Heart left ventricle (tissue), 16 donors: ENCODE results near the gene CAMKMT. TPM values are rescaled to one million over a fixed set of nuclear protein-coding genes. Genes with fewer than 3 reads are reported as not detected.

ENCODE experiments used
- ATAC-seq, 4 donors: fragments of 200-7000 bp; cut with Tn5 transposase; one replicate each; pipeline ENCODE4 v1.9.1; 2020 to 2022; ENCODE audit warnings: moderate library complexity in 4 of 4, mild to moderate bottlenecking in 3 of 4, moderate number of reproducible peaks in 1 of 4
- DNase-seq, 5 donors: peaks; one replicate each; pipeline ENCODE4 v3.0.0-alpha.2; 2020
- H3K27ac ChIP-seq, 12 donors: fragments of 200-600 bp; sonication (generic) in 4 of 12; one replicate each; pipeline versions ENCODE4 v1.5.0 to v1.8.0; 2016 to 2022; ENCODE audit warnings: mild to moderate bottlenecking in 2 of 12
- H3K27me3 ChIP-seq, 9 donors: fragments of 200-600 bp; sonication (generic) in 2 of 9; one replicate each; pipeline versions ENCODE4 v1.5.1 to v1.8.0; 2016 to 2022; ENCODE audit warnings: mild to moderate bottlenecking in 3 of 9
- H3K36me3 ChIP-seq, 9 donors: fragments of 200-600 bp; sonication (generic) in 2 of 9; one replicate each; pipeline versions ENCODE4 v1.5.0 to v1.8.0; 2018 to 2022; ENCODE audit warnings: mild to moderate bottlenecking in 2 of 9
- H3K4me1 ChIP-seq, 12 donors: fragments of 200-600 bp; sonication (generic) in 4 of 12; one replicate each; pipeline versions ENCODE4 v1.5.0 to v1.8.0; 2016 to 2022; ENCODE audit warnings: mild to moderate bottlenecking in 3 of 12
- H3K4me3 ChIP-seq, 12 donors: fragments of 200-600 bp; sonication (generic) in 4 of 12; one replicate each; pipeline versions ENCODE4 v1.5.0 to v1.8.0; 2017 to 2022; ENCODE audit warnings: mild to moderate bottlenecking in 9 of 12, moderate library complexity in 4 of 12
- H3K9me3 ChIP-seq, 12 donors: fragments of 200-600 bp; sonication (generic) in 4 of 12; one replicate each; pipeline versions ENCODE4 v1.5.0 to v1.8.0; 2016 to 2022; ENCODE audit warnings: mild to moderate bottlenecking in 1 of 12
- POLR2A ChIP-seq, 2 donors: fragments of 450-650 bp; IDR thresholded peaks; one replicate each; pipeline ENCODE4 v1.6.1; 2017; ENCODE audit warnings: antibody characterized with exemption in 2 of 2, mild to moderate bottlenecking in 2 of 2, moderate library complexity in 2 of 2
- WGBS, 4 donors: extraction: QIAGEN DNeasy Blood & Tissue Kit in 2 of 4; methylation state at CpG; one replicate each; pipeline versions ENCODE4 v1.1.5 to v1.1.7; 2013 to 2018; 5-methylcytosine and 5-hydroxymethylcytosine counted together
- intact Hi-C, 10 donors: fragments of 100-400 bp; cut with DNase I; formaldehyde crosslinking; loops; one replicate each; pipeline versions ENCODE4 v1.11.1 to v1.14.2; 2022
- polyA plus RNA-seq, 2 donors: library from polyadenylated mRNA; stranded (reverse); fragments of 200-250 nt; gene quantifications; one replicate each; pipeline ENCODE4 v1.2.3, GENCODE V29; 2013
- total RNA-seq, 9 donors: library from RNA; depleted of rRNA in 2 of 9; stranded (reverse); fragments of >200 nt in 2 of 9; fragmentation: NEBNext Ultra II Directional in 3 of 9; extraction: Animal tissue kit (Norgen Biotek cat#: 25700) in 3 of 9; gene quantifications; one replicate each; pipeline versions ENCODE4 v1.1.0 to v1.2.4, GENCODE V29; 2016 to 2023
- TF ChIP-seq, protein P1 (sequence below), 12 donors: fragments of 200-600 bp; sonication (generic) in 4 of 12; IDR thresholded peaks; one replicate each; pipeline versions ENCODE4 v1.5.0 to v1.8.0; 2018 to 2022; ENCODE audit warnings: antibody characterized with exemption in 12 of 12, mild to moderate bottlenecking in 5 of 12
- donor health status: ischemic (EF 13 %, LVEDD 7.1; RV severe dilation, severe dysfunction).
- donor health status: healthy with polysubstance abuse.
- donor health status: DM: no; HTN: yes; CAD: no.
- donor health status: DM: no; HTN: no; CAD: no.
- donor health status: ischemic (EF 25% LVEDD 6.9; RV normal size, moderate dysfunction).
- donor health status: ischemic (EF 25% LVEDD 5.7; RV mildly dilated, moderate dysfunction).
- donor health status: healthy.
- donor health status: DM: yes; HTN: yes; CAD: no.
- donor health status: ischemic (EF 35%, LVEDD 5.7; RV mildly dilated, moderate dysfunction).
- donor health status: nonischemic (EF 11% LVEDD 7.7; RV severe dilation, severe dysfunction).
- donor health status: DM: yes; HTN: yes; CAD: no.
- donor health status: PGD.
- donor health status: ischemic (EF 29% LVEDD 5.4; RV normal size, mild dysfunction).
- donor health status: nonischemic (EF 23%, LVEDD 6.1; RV moderate dilation, normal function).

CAMKMT gene
- total and polyA plus RNA-seq, 11 donors, result 2.5 to 10.1 (median 4.4) TPM

DNA sequence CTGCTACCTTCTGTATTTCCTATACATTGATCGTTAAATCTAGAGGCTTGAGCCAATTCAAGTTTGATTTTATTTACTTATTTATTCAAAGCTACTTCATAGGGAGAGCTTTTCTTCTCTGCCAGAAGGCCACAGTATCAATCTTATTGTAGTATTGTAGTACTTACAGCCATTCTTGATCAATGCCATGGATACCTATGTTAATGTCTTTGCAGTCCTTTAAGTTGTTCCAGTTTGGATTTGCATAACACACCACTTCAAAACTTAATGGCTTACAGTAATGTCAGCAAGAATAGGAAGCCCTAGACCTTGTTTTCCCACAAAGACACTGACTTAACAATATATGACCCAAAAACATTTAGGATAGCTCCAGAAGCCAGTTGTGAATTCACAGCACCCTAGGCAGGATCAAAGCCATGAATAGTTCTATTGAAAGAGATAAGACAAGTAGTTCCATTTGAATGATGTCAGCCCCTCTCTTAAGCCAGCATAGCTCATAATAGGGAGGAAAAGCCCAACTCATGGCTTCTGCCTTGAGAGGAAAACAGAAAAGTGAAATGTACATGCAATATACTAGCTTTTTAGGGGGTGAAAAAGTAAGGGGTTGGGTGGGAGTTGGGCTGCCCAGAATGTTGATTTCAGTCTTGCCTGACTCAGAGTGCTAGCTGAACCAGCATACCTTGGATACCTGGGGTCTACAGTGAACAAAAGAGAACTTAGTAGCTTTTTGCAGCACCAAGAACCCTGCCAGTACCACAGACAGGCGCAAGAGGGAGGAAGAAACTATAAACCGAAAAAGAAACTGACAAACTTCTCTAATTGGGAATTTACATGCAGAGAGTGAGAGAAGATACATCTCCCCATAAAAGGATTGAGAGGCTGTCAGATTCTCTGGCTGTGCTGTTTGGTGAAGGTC lies 101.4 kb downstream of the CAMKMT start:
- H3K4me1 ChIP-seq, result peaks cover 0 to 6% (median 0%) of the 10 kb centered on the region in 12 donors
- ATAC-seq (peak in 2 of 4 donors; percentile 46 to 60), DNase-seq (no peak)
- intact Hi-C loops, result no loop called here
- TF ChIP-seq, protein P1, sequence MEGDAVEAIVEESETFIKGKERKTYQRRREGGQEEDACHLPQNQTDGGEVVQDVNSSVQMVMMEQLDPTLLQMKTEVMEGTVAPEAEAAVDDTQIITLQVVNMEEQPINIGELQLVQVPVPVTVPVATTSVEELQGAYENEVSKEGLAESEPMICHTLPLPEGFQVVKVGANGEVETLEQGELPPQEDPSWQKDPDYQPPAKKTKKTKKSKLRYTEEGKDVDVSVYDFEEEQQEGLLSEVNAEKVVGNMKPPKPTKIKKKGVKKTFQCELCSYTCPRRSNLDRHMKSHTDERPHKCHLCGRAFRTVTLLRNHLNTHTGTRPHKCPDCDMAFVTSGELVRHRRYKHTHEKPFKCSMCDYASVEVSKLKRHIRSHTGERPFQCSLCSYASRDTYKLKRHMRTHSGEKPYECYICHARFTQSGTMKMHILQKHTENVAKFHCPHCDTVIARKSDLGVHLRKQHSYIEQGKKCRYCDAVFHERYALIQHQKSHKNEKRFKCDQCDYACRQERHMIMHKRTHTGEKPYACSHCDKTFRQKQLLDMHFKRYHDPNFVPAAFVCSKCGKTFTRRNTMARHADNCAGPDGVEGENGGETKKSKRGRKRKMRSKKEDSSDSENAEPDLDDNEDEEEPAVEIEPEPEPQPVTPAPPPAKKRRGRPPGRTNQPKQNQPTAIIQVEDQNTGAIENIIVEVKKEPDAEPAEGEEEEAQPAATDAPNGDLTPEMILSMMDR (IDR thresholded peaks at IDR 0.05), result no peak
- no peak for TF ChIP-seq POLR2A (IDR thresholded peaks at IDR 0.05)
- no peak overlapping the region for H3K27ac ChIP-seq
- WGBS, 4 donors, result 89 to 93% (median 89%) methylated on average over 3 of the region's 3 CpGs
- H3K27me3 ChIP-seq, result no peaks in the 10 kb centered on the region
- peaks cover 0 to 43% (median 8%) of the 10 kb centered on the region in 12 donors for H3K9me3 ChIP-seq
- no peaks in the 10 kb centered on the region for H3K36me3 ChIP-seq
- no peak overlapping the region for H3K4me3 ChIP-seq

DNA sequence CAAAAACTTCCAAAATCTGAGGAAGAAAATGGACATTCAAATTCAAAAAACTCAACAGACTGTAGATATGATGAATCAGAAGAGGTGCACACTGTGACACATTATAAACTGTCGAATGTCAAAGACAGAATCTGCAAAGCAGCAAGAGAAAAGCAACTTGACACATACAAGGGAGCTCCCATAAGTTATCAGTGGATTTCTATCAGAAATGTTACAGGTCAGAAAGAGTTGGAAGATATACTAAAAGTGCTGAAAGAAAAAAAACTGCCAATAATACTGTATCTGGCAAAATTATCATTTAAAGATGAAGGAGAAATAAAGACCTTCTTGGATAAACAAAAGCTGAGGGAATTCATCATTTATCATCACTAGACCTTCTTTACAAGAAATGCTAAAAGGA lies 102.7 kb downstream of the CAMKMT start:
- whole genome bisulfite sequencing, 4 donors, result 94 to 100% (median 97%) methylated on average over 1 of the region's 1 CpG
- intact Hi-C loops, result no loop called here

DNA sequence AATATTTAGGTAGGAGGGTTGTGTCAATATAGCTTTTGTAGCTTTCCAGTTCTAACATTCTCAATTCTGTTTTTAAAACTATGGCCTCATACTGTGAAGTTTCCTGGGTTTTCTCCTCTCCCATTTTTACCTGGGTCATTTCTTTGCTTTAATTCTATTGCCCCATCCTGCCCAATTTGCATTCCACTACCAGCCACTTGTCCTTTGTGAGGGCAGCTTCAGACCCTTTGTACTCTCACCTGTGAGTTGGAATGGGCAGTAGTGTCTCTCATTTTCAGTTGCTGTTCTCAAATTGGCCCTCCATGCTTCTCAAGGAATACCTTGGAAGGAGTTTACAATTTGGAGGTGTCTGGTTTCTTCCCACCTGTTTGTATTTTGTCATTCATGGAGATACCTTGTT lies 108.4 kb downstream of the CAMKMT start:
- DNase-seq, result no peak
- Histone ChIP-seq H3K4me3 (no peak overlapping the region), H3K9me3 (peaks cover 0 to 25% (median under 1%) of the 10 kb centered on the region in 12 donors), H3K27me3 (no peaks in the 10 kb centered on the region), H3K36me3 (no peaks in the 10 kb centered on the region), H3K4me1 (no peaks in the 10 kb centered on the region), H3K27ac (no peak overlapping the region)
- TF ChIP-seq, protein P1 (IDR thresholded peaks at IDR 0.05), result no peak
- TF ChIP-seq POLR2A (IDR thresholded peaks at IDR 0.05), result no peak
- intact Hi-C loops, result loop anchor here in 3 of 10 donors (10.0 kb wide), 3 partner anchors 75 to 425 kb away; no protein-coding TSS in a partner anchor
- ATAC-seq, result no peak

More for the DNA sequence above, 102.7 kb downstream of the CAMKMT start:
- DNase-seq, result no peak
- Histone ChIP-seq H3K27ac (no peak overlapping the region), H3K27me3 (no peaks in the 10 kb centered on the region), H3K4me1 (peaks cover 0 to 6% (median 0%) of the 10 kb centered on the region in 12 donors), H3K9me3 (peaks cover 0 to 43% (median 8%) of the 10 kb centered on the region in 12 donors), H3K36me3 (no peaks in the 10 kb centered on the region), H3K4me3 (no peak overlapping the region)
- ATAC-seq, result no peak
- TF ChIP-seq POLR2A (IDR thresholded peaks at IDR 0.05), result no peak
- TF ChIP-seq, protein P1 (IDR thresholded peaks at IDR 0.05), result no peak

DNA sequence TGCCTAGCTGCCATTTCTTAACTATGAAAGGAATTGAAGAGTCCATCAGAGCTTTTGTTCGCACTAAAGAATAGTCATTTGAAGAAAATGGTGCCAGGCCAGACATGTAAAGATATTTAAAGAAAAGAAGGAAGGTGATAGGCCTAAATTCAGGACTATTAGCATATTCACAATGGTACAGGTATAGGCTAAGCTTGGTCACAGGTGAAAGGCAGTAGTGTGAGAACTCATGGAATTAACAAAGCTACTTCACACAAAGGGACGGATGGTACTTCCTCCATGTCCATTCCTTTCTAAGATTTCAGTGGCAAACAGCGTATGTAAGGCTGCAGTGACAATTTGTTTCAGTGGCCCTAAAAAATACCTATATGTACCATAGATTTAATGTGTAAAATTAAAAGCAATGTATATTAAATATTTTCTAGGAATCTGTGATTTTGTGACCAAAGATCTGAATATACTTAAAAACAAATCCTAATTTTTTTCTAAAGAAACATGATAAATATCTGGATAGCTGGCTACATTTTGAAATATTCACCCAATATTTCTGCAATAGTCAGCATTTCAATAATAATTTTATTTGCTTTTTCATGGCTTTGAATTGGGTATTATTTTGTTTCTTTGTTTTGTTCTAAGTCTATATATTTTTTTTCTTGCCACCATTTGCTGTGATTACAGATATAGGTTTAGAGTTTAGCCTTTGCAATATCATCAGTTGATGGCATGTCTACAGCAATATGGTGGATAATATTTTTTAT lies 116.1 kb downstream of the CAMKMT start:
- WGBS, 4 donors, result 92 to 94% (median 93%) methylated on average over 3 of the region's 3 CpGs
- TF ChIP-seq POLR2A (IDR thresholded peaks at IDR 0.05), result no peak
- TF ChIP-seq, protein P1 (IDR thresholded peaks at IDR 0.05), result no peak
- DNase-seq (no peak), ATAC-seq (no peak)
- no peaks in the 10 kb centered on the region for H3K9me3 ChIP-seq
- intact Hi-C loops, result loop anchor here in 9 of 10 donors (2.0 to 10.0 kb wide), 12 partner anchors 81 to 479 kb away; no protein-coding TSS in a partner anchor
- H3K4me3 ChIP-seq, result no peak overlapping the region
- no peaks in the 10 kb centered on the region for H3K4me1 ChIP-seq
- H3K27me3 ChIP-seq, result no peaks in the 10 kb centered on the region
- no peak overlapping the region for H3K27ac ChIP-seq
- no peaks in the 10 kb centered on the region for H3K36me3 ChIP-seq
